Measurements from ENCODE around the gene SLC35D1. TPM values are rescaled to one million over a fixed set of nuclear protein-coding genes. Genes with fewer than 3 reads are reported as not detected.

The SLC35D1 gene
- polyA plus RNA-seq, 1 experiment: 9.0 TPM

GRCh38 chr1:66957938-66958337, 96.0 kb downstream of the SLC35D1 start:
- Histone ChIP-seq H3K36me3 (ENCODE audit: control insufficient read depth, insufficient read depth, low read length) (no peaks in the 10 kb centered on the region; the same call in 1 of the 2 replicates), H3K4me3 (ENCODE audit: low read depth, low read length) (no peak overlapping the region), H3K27me3 (ENCODE audit: control insufficient read depth, insufficient read depth, low read length) (no peaks in the 10 kb centered on the region)
- POLR2A ChIA-PET: no interaction called here
- CTCF ChIA-PET: no interaction called here
- TF ChIP-seq CTCF (IDR thresholded peaks at IDR 0.05; ENCODE audit: insufficient read depth, low read depth, low read length): no peak
- DNase-seq (ENCODE audit: low read depth): no peak

GRCh38 chr1:66954208-66954607, 99.7 kb downstream of the SLC35D1 start:
- POLR2A ChIA-PET: no interaction called here
- H3K4me3 ChIP-seq (ENCODE audit: low read depth, low read length): no peak overlapping the region
- no peak for TF ChIP-seq CTCF (IDR thresholded peaks at IDR 0.05; ENCODE audit: insufficient read depth, low read depth, low read length)
- DNase-seq (ENCODE audit: low read depth): no peak
- CTCF ChIA-PET: no interaction called here
- no peaks in the 10 kb centered on the region for H3K36me3 ChIP-seq (ENCODE audit: control insufficient read depth, insufficient read depth, low read length)
- H3K27me3 ChIP-seq (ENCODE audit: control insufficient read depth, insufficient read depth, low read length): no peaks in the 10 kb centered on the region

GRCh38 chr1:66951513-66951912, 102.4 kb downstream of the SLC35D1 start:
- H3K4me3 ChIP-seq (ENCODE audit: low read depth, low read length): no peak overlapping the region
- POLR2A ChIA-PET: no interaction called here
- DNase-seq (ENCODE audit: low read depth): no peak
- H3K27me3 ChIP-seq (ENCODE audit: control insufficient read depth, insufficient read depth, low read length): no peaks in the 10 kb centered on the region
- CTCF ChIA-PET: no interaction called here
- no peak for TF ChIP-seq CTCF (IDR thresholded peaks at IDR 0.05; ENCODE audit: insufficient read depth, low read depth, low read length)
- H3K36me3 ChIP-seq (ENCODE audit: control insufficient read depth, insufficient read depth, low read length): peaks cover 3% of the 10 kb centered on the region; the same call in 1 of the 2 replicates

Small RNA genes lying within 50 kb of the gene (small RNA-seq; reads per million reads assigned to genes)
- gene RF00322 (ENCODE audit: insufficient read length, low read depth, low replicate concordance): not detected

Other genes with a start within 250 kb of the SLC35D1 start
- 1.3 and 2.8 TPM in 2 replicates for gene DNAI4, start 129.3 kb downstream of the SLC35D1 start, polyA plus RNA-seq (2011; rRNA removed)
- gene MIER1, start 129.2 kb downstream of the SLC35D1 start, polyA plus RNA-seq (2011; rRNA removed): 6.4 and 14.5 TPM in 2 replicates
- not detected in 2 replicates for gene C1orf141, start 80.8 kb upstream of the SLC35D1 start, polyA plus RNA-seq (2011; rRNA removed)
- not detected in 2 replicates for gene IL23R, start 112.3 kb upstream of the SLC35D1 start, polyA plus RNA-seq (2011; rRNA removed)

Data from BJ (cell line).